Measurements from ENCODE around the gene SEMA4D.

SEMA4D gene

GRCh38 chr9:89493671-89494070 is 4.2 kb downstream of the SEMA4D start:
- H3K27ac ChIP-seq: no peak overlapping the region
- TF ChIP-seq CTCF (conservative IDR thresholded peaks at IDR 0.05): no peak

DNA sequence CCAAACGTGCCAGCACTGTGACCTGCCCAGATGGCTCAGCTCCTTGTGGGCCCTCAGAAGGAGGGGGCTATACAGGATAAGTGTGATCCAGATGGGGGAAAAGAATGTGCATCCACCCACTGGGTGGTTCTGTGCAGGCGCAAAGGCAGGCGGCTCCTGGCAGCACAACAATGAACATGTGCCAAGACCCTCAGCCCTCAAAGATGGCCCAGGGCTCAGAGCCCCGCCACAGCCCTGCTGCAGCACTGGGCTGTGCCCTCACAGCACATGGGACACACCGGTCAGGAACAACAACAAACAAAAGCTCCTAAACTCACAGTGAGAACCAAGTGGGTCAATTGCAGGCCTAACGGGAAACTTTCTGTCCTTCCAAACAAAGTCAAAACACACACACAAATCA is 4.7 kb downstream of the SEMA4D start:
- TF ChIP-seq CTCF (conservative IDR thresholded peaks at IDR 0.05): no peak
- no peak overlapping the region for H3K27ac ChIP-seq

DNA sequence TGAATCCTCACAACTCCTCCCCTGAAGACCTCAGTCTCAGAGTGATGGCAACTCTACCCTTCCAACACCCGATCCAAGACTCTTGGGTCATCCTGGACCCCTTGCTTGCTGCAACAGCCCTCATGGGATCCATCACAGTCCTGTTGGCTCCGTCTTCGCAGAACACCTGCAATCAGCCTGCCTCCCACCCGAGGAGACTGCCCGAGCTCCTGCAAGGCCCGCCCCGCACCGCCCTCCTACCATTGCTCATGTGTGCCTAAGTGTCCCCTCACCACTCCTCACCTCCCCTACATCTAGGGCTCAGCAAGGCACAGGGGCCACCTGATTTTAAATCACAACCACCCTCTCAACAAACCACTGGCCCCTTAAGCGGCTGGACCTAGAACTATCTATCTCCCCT is 5.3 kb downstream of the SEMA4D start:
- H3K27ac ChIP-seq: no peak overlapping the region
- TF ChIP-seq CTCF (conservative IDR thresholded peaks at IDR 0.05): no peak

GRCh38 chr9:89491694-89492093 is 6.2 kb downstream of the SEMA4D start:
- no peak for TF ChIP-seq CTCF (conservative IDR thresholded peaks at IDR 0.05)
- H3K27ac ChIP-seq: no peak overlapping the region

DNA sequence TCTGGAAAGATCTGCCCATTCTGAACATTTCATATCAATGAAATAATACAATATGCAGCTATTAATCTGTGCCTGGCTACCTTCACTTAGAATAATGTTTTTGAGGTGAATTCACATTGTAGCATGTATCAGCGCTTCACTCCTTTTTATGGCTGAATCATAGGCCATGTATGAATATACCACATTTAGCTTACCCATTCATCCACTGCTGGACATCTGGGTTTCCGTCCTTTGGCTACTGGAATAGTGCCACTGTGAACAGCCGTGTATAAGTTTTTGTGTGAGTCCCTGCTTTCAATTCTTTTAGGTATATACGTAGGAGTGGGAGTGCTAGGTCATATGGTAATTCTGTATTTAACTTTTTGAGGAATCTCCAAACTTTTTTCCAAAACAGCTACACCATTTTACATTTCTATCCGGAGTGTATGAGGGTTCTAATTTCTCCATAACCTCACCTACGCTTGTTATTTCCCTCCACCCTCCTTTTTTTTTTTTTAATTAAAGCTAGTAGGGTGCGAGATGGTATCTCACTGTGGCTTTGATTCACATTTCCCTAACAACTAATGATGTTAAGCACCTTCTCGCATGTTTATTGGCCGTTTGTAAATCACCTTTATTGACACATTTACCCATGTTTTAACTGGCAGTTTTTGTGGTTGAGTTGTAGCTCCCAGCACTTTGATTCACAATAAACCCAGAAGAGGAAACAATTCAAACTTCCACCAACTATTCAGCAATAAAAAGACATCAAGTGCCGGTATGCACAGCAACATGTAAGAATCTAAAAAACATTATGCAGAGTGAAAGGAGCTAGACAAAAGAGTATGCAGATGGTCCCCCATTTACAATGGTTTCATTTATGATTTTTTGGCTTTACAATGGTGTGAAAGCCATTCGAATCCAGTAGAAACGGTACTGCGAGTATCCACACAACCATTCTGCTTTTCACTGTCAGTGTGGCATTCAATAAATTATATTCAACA is 8.1 kb downstream of the SEMA4D start:
- no peak for TF ChIP-seq CTCF (conservative IDR thresholded peaks at IDR 0.05)
- no peak overlapping the region for H3K27ac ChIP-seq

GRCh38 chr9:89488936-89489335 is 9.0 kb downstream of the SEMA4D start:
- no peak for TF ChIP-seq CTCF (conservative IDR thresholded peaks at IDR 0.05)
- H3K27ac ChIP-seq: no peak overlapping the region

DNA sequence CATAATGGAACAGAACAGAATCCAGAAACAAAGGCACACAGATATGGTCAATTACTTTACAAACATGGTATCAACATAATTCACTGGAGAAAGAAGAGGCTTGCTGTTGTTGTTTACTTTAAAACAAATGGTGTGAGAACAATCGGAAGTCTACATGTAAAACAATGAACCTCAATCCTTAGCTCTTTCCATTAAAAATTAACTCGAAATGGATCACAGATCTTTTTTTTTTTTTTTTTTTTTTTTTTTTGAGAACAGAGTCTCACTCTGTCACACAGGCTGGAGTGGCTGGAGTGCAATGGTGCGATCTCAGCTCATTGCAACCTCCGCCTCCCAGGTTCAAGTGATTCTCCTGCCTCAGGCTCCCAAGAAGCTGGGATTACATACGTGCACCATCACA is 9.8 kb downstream of the SEMA4D start:
- TF ChIP-seq CTCF (conservative IDR thresholded peaks at IDR 0.05): no peak
- H3K27ac ChIP-seq: no peak overlapping the region

Data from VCaP (cell line).